ENCODE data around the gene KCNC1. TPM values are rescaled to one million over a fixed set of nuclear protein-coding genes. Genes with fewer than 3 reads are reported as not detected.
A peak's percentile ranks its signal among the peaks of the same experiment; 100 is the strongest.

KCNC1 gene
- total and polyA plus RNA-seq, 7 donors, result 0.36 to 1.9 (median 0.48) TPM; not detected in 3

DNA sequence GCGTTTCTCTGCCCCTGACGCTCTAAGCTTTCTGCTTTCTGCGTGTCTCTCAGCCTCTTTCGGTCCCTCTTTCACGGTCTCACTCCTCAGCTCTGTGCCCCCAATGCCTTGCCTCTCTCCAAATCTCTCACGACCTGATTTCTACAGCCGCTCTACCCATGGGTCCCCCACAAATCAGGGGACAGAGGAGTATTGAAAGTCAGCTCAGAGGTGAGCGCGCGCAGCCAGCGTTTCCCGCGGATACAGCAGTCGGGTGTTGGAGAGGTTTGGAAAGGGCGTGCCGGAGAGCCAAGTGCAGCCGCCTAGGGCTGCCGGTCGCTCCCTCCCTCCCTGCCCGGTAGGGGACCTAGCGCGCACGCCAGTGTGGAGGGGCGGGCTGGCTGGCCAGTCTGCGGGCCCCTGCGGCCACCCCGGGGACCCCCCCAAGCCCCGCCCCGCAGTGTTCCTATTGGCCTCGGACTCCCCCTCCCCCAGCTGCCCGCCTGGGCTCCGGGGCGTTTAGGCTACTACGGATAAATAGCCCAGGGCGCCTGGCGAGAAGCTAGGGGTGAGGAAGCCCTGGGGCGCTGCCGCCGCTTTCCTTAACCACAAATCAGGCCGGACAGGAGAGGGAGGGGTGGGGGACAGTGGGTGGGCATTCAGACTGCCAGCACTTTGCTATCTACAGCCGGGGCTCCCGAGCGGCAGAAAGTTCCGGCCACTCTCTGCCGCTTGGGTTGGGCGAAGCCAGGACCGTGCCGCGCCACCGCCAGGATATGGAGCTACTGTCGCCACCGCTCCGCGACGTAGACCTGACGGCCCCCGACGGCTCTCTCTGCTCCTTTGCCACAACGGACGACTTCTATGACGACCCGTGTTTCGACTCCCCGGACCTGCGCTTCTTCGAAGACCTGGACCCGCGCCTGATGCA, 15.3 kb upstream of the KCNC1 start, which contains the start of gene MYOD1:
Gene MYOD1 (plus strand): TSS at position 544 of the 910 bp plus-strand sequence. CDS start 212 bp downstream, at position 756.
- no peak for TF ChIP-seq EP300 (IDR thresholded peaks at IDR 0.05)
- TF ChIP-seq POLR2AphosphoS5 (IDR thresholded peaks at IDR 0.05), result no peak
- TF ChIP-seq, protein P1, sequence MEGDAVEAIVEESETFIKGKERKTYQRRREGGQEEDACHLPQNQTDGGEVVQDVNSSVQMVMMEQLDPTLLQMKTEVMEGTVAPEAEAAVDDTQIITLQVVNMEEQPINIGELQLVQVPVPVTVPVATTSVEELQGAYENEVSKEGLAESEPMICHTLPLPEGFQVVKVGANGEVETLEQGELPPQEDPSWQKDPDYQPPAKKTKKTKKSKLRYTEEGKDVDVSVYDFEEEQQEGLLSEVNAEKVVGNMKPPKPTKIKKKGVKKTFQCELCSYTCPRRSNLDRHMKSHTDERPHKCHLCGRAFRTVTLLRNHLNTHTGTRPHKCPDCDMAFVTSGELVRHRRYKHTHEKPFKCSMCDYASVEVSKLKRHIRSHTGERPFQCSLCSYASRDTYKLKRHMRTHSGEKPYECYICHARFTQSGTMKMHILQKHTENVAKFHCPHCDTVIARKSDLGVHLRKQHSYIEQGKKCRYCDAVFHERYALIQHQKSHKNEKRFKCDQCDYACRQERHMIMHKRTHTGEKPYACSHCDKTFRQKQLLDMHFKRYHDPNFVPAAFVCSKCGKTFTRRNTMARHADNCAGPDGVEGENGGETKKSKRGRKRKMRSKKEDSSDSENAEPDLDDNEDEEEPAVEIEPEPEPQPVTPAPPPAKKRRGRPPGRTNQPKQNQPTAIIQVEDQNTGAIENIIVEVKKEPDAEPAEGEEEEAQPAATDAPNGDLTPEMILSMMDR (IDR thresholded peaks at IDR 0.05), result no peak
- TF ChIP-seq POLR2A (IDR thresholded peaks at IDR 0.05), result no peak
- DNase-seq, result peak; percentile 63
- intact Hi-C loops (cut with DNase I), result no loop called here
- Histone ChIP-seq H3K4me1 (peaks cover 0 to 32% (median 18%) of the 10 kb centered on the region in 4 donors), H3K36me3 (no peaks in the 10 kb centered on the region), H3K4me3 (no peak within 1 kb of the TSS), H3K27ac (no peak within 1 kb of the TSS), H3K9me3 (no peaks in the 10 kb centered on the region), H3K27me3 (peaks cover 33 to 91% (median 73%) of the 10 kb centered on the region in 3 donors)
- 6 to 16% methylated on average over 68 of the region's 68 CpGs for WGBS, 2 donors

DNA sequence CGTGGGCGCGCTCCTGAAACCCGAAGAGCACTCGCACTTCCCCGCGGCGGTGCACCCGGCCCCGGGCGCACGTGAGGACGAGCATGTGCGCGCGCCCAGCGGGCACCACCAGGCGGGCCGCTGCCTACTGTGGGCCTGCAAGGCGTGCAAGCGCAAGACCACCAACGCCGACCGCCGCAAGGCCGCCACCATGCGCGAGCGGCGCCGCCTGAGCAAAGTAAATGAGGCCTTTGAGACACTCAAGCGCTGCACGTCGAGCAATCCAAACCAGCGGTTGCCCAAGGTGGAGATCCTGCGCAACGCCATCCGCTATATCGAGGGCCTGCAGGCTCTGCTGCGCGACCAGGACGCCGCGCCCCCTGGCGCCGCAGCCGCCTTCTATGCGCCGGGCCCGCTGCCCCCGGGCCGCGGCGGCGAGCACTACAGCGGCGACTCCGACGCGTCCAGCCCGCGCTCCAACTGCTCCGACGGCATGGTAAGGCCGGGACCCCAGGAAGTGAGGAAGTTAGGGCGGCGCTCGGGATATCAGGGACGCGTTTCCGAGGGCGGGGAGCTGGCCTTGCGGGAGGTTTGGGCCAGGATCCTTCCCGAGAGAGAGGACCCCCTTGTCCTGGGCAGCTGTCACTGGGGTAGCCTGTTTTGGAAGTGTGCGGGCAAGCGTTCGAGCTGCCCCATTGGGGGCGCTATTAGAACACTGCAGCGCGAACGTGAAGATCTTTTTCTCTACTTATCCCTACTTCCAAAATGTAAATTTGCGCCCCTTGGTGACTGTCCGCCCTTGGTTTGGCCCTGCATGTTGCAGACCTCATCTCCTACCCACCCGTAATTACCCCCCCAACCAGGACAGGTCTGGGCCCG, 14.4 kb upstream of the KCNC1 start:
- peaks cover 33 to 91% (median 64%) of the 10 kb centered on the region in 3 donors for H3K27me3 ChIP-seq
- no peak for TF ChIP-seq POLR2A (IDR thresholded peaks at IDR 0.05)
- no peak for TF ChIP-seq POLR2AphosphoS5 (IDR thresholded peaks at IDR 0.05)
- no peak for TF ChIP-seq EP300 (IDR thresholded peaks at IDR 0.05)
- TF ChIP-seq, protein P1 (IDR thresholded peaks at IDR 0.05), result no peak
- WGBS, 2 donors, result 5 to 22% methylated on average over 85 of the region's 85 CpGs
- H3K36me3 ChIP-seq, result no peaks in the 10 kb centered on the region
- no peak overlapping the region for H3K4me3 ChIP-seq
- peaks cover 0 to 32% (median 18%) of the 10 kb centered on the region in 4 donors for H3K4me1 ChIP-seq
- no peaks in the 10 kb centered on the region for H3K9me3 ChIP-seq
- H3K27ac ChIP-seq, result no peak overlapping the region
- no peak for DNase-seq
- intact Hi-C loops (cut with DNase I), result no loop called here

DNA sequence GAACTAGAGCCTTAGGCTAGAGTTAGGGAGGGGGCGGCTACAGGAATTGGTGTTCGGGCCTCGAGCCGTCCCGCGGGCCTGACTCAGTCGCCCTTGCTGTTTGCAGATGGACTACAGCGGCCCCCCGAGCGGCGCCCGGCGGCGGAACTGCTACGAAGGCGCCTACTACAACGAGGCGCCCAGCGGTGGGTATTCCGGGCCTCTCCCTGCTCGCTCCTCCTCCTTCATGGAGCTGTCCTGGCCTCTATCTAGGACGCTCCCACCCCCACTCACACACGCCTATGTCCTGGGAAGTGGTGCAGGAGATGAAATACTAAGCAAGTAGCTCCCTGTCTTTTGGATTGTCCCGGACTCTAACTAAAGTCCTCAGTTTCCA, 13.8 kb upstream of the KCNC1 start:
- Histone ChIP-seq H3K9me3 (no peaks in the 10 kb centered on the region), H3K4me1 (peaks cover 0 to 32% (median 18%) of the 10 kb centered on the region in 4 donors), H3K27me3 (peaks cover 33 to 85% (median 64%) of the 10 kb centered on the region in 3 donors), H3K4me3 (no peak overlapping the region), H3K36me3 (no peaks in the 10 kb centered on the region), H3K27ac (no peak overlapping the region)
- TF ChIP-seq POLR2AphosphoS5 (IDR thresholded peaks at IDR 0.05) (no peak), POLR2A (IDR thresholded peaks at IDR 0.05) (no peak), EP300 (IDR thresholded peaks at IDR 0.05) (no peak)
- TF ChIP-seq, protein P1 (IDR thresholded peaks at IDR 0.05), result no peak
- WGBS, 2 donors, result 7 to 12% methylated on average over 24 of the region's 24 CpGs
- DNase-seq, result no peak
- intact Hi-C loops (cut with DNase I), result no loop called here

DNA sequence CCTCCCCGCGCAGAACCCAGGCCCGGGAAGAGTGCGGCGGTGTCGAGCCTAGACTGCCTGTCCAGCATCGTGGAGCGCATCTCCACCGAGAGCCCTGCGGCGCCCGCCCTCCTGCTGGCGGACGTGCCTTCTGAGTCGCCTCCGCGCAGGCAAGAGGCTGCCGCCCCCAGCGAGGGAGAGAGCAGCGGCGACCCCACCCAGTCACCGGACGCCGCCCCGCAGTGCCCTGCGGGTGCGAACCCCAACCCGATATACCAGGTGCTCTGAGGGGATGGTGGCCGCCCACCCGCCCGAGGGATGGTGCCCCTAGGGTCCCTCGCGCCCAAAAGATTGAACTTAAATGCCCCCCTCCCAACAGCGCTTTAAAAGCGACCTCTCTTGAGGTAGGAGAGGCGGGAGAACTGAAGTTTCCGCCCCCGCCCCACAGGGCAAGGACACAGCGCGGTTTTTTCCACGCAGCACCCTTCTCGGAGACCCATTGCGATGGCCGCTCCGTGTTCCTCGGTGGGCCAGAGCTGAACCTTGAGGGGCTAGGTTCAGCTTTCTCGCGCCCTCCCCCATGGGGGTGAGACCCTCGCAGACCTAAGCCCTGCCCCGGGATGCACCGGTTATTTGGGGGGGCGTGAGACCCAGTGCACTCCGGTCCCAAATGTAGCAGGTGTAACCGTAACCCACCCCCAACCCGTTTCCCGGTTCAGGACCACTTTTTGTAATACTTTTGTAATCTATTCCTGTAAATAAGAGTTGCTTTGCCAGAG, 13.2 kb upstream of the KCNC1 start:
- Histone ChIP-seq H3K4me1 (peaks cover 0 to 32% (median 18%) of the 10 kb centered on the region in 4 donors), H3K27ac (no peak overlapping the region), H3K9me3 (no peaks in the 10 kb centered on the region), H3K4me3 (no peak overlapping the region), H3K27me3 (peaks cover 33 to 79% (median 64%) of the 10 kb centered on the region in 3 donors), H3K36me3 (no peaks in the 10 kb centered on the region)
- no peak for DNase-seq
- TF ChIP-seq POLR2AphosphoS5 (IDR thresholded peaks at IDR 0.05) (no peak), POLR2A (IDR thresholded peaks at IDR 0.05) (no peak), EP300 (IDR thresholded peaks at IDR 0.05) (no peak)
- TF ChIP-seq, protein P1 (IDR thresholded peaks at IDR 0.05), result no peak
- intact Hi-C loops (cut with DNase I), result no loop called here
- WGBS, 2 donors, result 12 to 18% methylated on average over 56 of the region's 56 CpGs

Data from sigmoid colon (tissue), 7 donors.